Thoracic aorta (tissue), 2 donors: Measurements from ENCODE around the gene TCF7L2. TPM values are rescaled to one million over a fixed set of nuclear protein-coding genes. Genes with fewer than 3 reads are reported as not detected.

ENCODE experiments used
- ATAC-seq: fragments of 150-250 bp; one replicate; pipeline ENCODE4 v1.8.0; 2017; ENCODE audit warnings: low read depth; ENCODE audit not compliant: insufficient number of reproducible peaks, low FRiP score
- DNase-seq: peaks from one replicate; pipeline ENCODE4 v3.0.0-alpha.2; 2020; ENCODE audit warnings: low spot score
- H3K27ac ChIP-seq, 2 donors: fragments of 200-600 bp; sonication (generic); 1 replicate in 1 of 2; 2 replicates in 1 of 2; pipeline ENCODE4 v1.5.1; 2016; ENCODE audit warnings: mild to moderate bottlenecking in 2 of 2, moderate library complexity in 2 of 2
- H3K27me3 ChIP-seq: fragments of 200-600 bp; sonication (generic); replicated peaks from 2 replicates; pipeline ENCODE4 v1.6.0; 2016; ENCODE audit warnings: mild to moderate bottlenecking; ENCODE audit not compliant: insufficient read depth
- H3K36me3 ChIP-seq: fragments of 200-600 bp; sonication (generic); one replicate; pipeline ENCODE4 v1.5.1; 2016
- H3K4me1 ChIP-seq, 2 donors: fragments of 200-600 bp; sonication (generic); 1 replicate in 1 of 2; 2 replicates in 1 of 2; pipeline versions ENCODE4 v1.5.1 to v1.6.0; 2016; ENCODE audit warnings: low read depth in 2 of 2, mild to moderate bottlenecking in 1 of 2; ENCODE audit not compliant: control insufficient read depth in 1 of 2
- H3K4me3 ChIP-seq: fragments of 200-600 bp; sonication (generic); 2 replicates; pipeline ENCODE4 v1.5.1; 2016; ENCODE audit warnings: mild to moderate bottlenecking
- H3K9me3 ChIP-seq: fragments of 200-600 bp; sonication (generic); 2 replicates; pipeline ENCODE4 v1.5.1; 2016
- CTCF ChIP-seq: fragments of 200-600 bp; sonication (generic); IDR thresholded peaks from one replicate; pipeline ENCODE4 v1.5.1; 2019; ENCODE audit warnings: antibody characterized with exemption
- total RNA-seq, 2 donors: library from RNA; depleted of rRNA; stranded (reverse); fragments of >200 nt; gene quantifications; one replicate each; pipeline versions ENCODE4 v1.1.0 to v1.2.3, GENCODE V29; 2016

TCF7L2 gene
- total RNA-seq, 2 donors from 2014 or later = 21.4 to 50.5 TPM

- peaks cover 28 to 52% of the 10 kb centered on the region in 2 donors for H3K4me1 ChIP-seq
These were observed 2.5 kb downstream of the TCF7L2 start for GRCh38 chr10:112952282-112953173.

GRCh38 chr10:112953174-112954159 lies 3.4 kb downstream of the TCF7L2 start:
- H3K4me3 ChIP-seq = peak overlapping the region; percentile 88
- no peak for ATAC-seq
- no peak for TF ChIP-seq CTCF
- peaks cover 33 to 60% of the 10 kb centered on the region in 2 donors for H3K4me1 ChIP-seq
- no peaks in the 10 kb centered on the region for H3K9me3 ChIP-seq
- no peak for DNase-seq
- H3K36me3 ChIP-seq = no peaks in the 10 kb centered on the region
- peak overlapping the region; percentile 81 to 88 for H3K27ac ChIP-seq
- H3K27me3 ChIP-seq = no peaks in the 10 kb centered on the region

More at GRCh38 chr10:112952282-112953173, 2.5 kb downstream of the TCF7L2 start:
- no peaks in the 10 kb centered on the region for H3K36me3 ChIP-seq
- peak overlapping the region; percentile 81 to 88 for H3K27ac ChIP-seq
- H3K9me3 ChIP-seq = no peaks in the 10 kb centered on the region
- no peak for ATAC-seq
- no peak for DNase-seq
- TF ChIP-seq CTCF = no peak
- H3K27me3 ChIP-seq = no peaks in the 10 kb centered on the region
- H3K4me3 ChIP-seq = peak overlapping the region; percentile 88

- H3K4me3 ChIP-seq = peak overlapping the region; percentile 88
- no peak for TF ChIP-seq CTCF
- ATAC-seq (no peak), DNase-seq (no peak)
- peak overlapping the region; percentile 1 to 88 for H3K27ac ChIP-seq
- H3K27me3 ChIP-seq = no peaks in the 10 kb centered on the region
- no peaks in the 10 kb centered on the region for H3K9me3 ChIP-seq
- H3K36me3 ChIP-seq = no peaks in the 10 kb centered on the region
- peaks cover 27 to 66% of the 10 kb centered on the region in 2 donors for H3K4me1 ChIP-seq
These were observed 5.0 kb downstream of the TCF7L2 start for GRCh38 chr10:112954974-112955581.

GRCh38 chr10:112955582-112956421 lies 5.8 kb downstream of the TCF7L2 start:
- Histone ChIP-seq H3K27me3 (no peaks in the 10 kb centered on the region), H3K9me3 (no peaks in the 10 kb centered on the region), H3K4me1 (peaks cover 27 to 73% of the 10 kb centered on the region in 2 donors), H3K36me3 (no peaks in the 10 kb centered on the region), H3K4me3 (peak overlapping the region; percentile 88), H3K27ac (peak overlapping the region; percentile 1 to 88)
- DNase-seq (no peak), ATAC-seq (no peak)
- no peak for TF ChIP-seq CTCF
